Muscle of leg (tissue), 11 donors: ENCODE data around the gene SLFN12. TPM values are rescaled to one million over a fixed set of nuclear protein-coding genes. Genes with fewer than 3 reads are reported as not detected.
A peak's percentile ranks its signal among the peaks of the same experiment; 100 is the strongest.
"Not testable (repeated sequence)": the region's sequence is repeated elsewhere in the genome, so short reads cannot be mapped to it uniquely, and the experiment has no call there.

Experiments used
- DNase-seq: peaks from one replicate; pipeline ENCODE4 v3.0.0; 2013
- H3K27ac ChIP-seq: one replicate; pipeline ENCODE4 v1.5.1; 2013; ENCODE audit warnings: mild to moderate bottlenecking, low read length, control low read depth
- H3K27me3 ChIP-seq: one replicate; pipeline ENCODE4 v1.6.1; 2013; ENCODE audit warnings: low read length; ENCODE audit not compliant: control insufficient read depth, insufficient read depth
- H3K36me3 ChIP-seq: one replicate; pipeline ENCODE4 v1.6.1; 2013; ENCODE audit warnings: low read length; ENCODE audit not compliant: control insufficient read depth, insufficient read depth
- H3K4me1 ChIP-seq: one replicate; pipeline ENCODE4 v1.6.1; 2013; ENCODE audit warnings: low read length; ENCODE audit not compliant: control insufficient read depth, insufficient read depth
- H3K4me3 ChIP-seq: one replicate; pipeline ENCODE4 v1.5.1; 2013; ENCODE audit warnings: low read length, control low read depth
- H3K9me3 ChIP-seq: replicated peaks from 2 replicates; pipeline ENCODE4 v1.6.1; 2013; ENCODE audit warnings: low read depth, low read length; ENCODE audit not compliant: control insufficient read depth
- WGBS: methylation state at CpG from one replicate; pipeline ENCODE4 v1.1.5; 2013; ENCODE audit warnings: missing lambda C conversion rate; ENCODE audit not compliant: insufficient coverage; 5-methylcytosine and 5-hydroxymethylcytosine counted together
- polyA plus RNA-seq, 8 donors: library from polyadenylated mRNA; unstranded; fragments of 120-200 nt; gene quantifications; one replicate each; pipeline versions ENCODE4 v1.2.1 to v1.2.3, GENCODE V29; 2013; ENCODE audit warnings: inconsistent platforms in 1 of 8, low replicate concordance in 1 of 8; ENCODE audit not compliant: insufficient read length in 8 of 8, insufficient read depth in 1 of 8
- total RNA-seq: library from RNA; stranded (reverse); fragments of 120-200 nt; gene quantifications from one replicate; pipeline ENCODE4 v1.2.4, GENCODE V29; 2013

Gene SLFN12
- total and polyA plus RNA-seq, 9 donors = 4.2 to 11.5 (median 7.0) TPM

DNA sequence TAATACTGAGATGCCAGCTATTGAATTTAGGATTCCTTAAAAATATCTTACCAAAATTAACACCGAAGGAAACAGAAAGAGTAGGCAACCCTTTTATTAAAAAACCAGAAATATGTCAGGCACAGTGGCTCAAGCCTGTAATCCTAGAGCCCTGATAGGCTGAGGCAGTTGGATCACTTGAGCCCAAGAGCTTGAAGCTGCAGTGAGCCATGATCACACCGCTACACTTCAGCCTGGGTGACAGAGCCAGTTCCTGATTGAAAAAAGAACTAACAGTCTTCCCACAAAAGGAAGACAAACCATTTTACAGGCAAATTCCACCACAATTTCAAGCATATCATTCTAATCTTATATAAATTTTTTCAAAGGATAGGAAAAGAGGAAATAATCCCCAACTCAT, 15.6 kb downstream of the SLFN12 start:
- peaks cover 5% of the 10 kb centered on the region for H3K36me3 ChIP-seq
- no peaks in the 10 kb centered on the region for H3K4me1 ChIP-seq
- 100% methylated on average over 1 of the region's 2 CpGs for WGBS
- peaks cover 2% of the 10 kb centered on the region for H3K9me3 ChIP-seq
- H3K4me3 ChIP-seq = no peak overlapping the region
- no peaks in the 10 kb centered on the region for H3K27me3 ChIP-seq
- H3K27ac ChIP-seq = no peak overlapping the region
- no peak for DNase-seq

DNA sequence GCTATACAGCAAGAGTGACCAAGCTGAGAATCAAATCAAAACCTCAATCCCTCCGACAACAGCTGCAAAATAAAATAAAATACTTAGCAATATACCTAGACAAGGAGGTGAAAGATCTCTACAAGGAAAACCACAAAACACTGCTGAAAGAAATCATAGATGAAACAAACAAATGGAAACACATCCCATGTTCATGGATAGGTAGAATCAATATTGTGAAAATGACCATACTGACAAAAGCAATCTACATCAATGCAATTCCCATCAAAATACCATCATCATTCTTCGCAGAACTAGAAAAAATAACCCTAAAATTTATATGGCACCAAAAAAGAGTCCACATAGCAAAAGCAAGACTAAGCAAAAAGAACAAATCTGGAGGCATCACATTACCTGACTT, 17.6 kb downstream of the SLFN12 start:
- not testable (repeated sequence) for DNase-seq, H3K27ac ChIP-seq, H3K4me1 ChIP-seq, H3K4me3 ChIP-seq, H3K27me3 ChIP-seq, H3K9me3 ChIP-seq
- H3K36me3 ChIP-seq = peaks cover 11% of the 10 kb centered on the region
- WGBS = no CpG with 5 or more reads among the region's 2 CpGs

DNA sequence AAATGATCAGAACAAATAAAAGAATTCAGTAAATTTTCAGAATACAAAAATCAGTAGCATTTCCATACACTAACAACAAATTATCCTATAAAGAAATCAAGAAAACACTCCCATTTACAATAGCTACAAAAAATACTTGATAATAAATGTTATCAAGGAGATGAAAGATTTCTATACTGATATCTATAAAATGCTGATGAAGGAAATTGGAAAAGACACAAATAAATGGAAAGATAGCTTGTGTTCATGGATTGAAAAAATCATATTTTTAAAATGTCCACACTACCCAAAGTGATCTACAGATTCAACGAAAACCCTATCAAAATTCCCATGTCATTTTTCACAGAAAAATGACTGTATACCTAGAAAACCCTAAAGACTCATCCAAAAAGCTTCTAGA, 18.1 kb downstream of the SLFN12 start:
- Histone ChIP-seq H3K4me1 (no peaks in the 10 kb centered on the region), H3K9me3 (peaks cover 2% of the 10 kb centered on the region), H3K27ac (no peak overlapping the region), H3K4me3 (no peak overlapping the region), H3K27me3 (no peaks in the 10 kb centered on the region), H3K36me3 (peaks cover 12% of the 10 kb centered on the region)
- DNase-seq = no peak
- WGBS = no CpG with 5 or more reads among the region's 1 CpG

DNA sequence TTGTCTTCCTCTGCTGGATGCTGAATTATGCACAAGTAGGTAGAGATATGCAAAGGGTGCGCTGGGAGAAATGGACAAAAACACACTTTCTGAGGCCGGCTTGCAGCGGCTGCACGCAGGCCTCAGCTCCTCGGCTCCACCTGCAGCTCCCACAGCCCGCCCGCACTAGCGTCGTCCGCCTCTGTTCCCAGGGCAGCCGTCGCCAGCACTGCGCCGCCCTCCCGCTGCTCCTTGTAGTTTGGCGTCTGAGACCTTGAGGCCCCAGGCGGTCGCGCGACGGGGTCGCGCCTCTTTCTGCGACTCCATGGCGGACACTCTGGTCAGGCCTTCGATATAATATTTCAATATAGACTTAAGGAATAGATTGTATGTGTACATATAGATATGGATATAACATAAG, 24.8 kb downstream of the SLFN12 start:
- H3K9me3 ChIP-seq = no peaks in the 10 kb centered on the region
- no peak overlapping the region for H3K4me3 ChIP-seq
- H3K4me1 ChIP-seq = no peaks in the 10 kb centered on the region
- peaks cover 23% of the 10 kb centered on the region for H3K36me3 ChIP-seq
- no peak overlapping the region for H3K27ac ChIP-seq
- no peaks in the 10 kb centered on the region for H3K27me3 ChIP-seq
- DNase-seq = no peak
- 81% methylated on average over 14 of the region's 26 CpGs for WGBS

DNA sequence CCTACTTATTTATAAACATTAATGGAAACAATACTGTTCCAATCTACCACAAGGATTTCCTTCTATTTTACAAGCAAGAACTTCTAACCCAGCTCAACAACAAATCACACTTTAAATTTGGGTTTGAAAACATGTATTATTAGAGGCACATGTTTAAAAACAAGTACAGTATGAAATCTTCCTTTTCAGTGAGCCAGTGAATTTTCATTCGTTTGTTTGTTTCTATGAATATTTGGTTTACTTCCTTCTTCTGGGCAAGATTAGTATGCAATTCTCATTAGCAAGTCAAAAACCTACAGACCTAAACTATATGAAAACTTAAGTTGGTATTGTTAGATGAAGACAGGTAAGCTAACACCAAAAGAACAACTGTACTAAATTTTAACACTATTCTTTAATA, 25.7 kb downstream of the SLFN12 start:
- no peaks in the 10 kb centered on the region for H3K9me3 ChIP-seq
- no peak overlapping the region for H3K27ac ChIP-seq
- no peaks in the 10 kb centered on the region for H3K4me1 ChIP-seq
- no peak overlapping the region for H3K4me3 ChIP-seq
- no peaks in the 10 kb centered on the region for H3K27me3 ChIP-seq
- peaks cover 22% of the 10 kb centered on the region for H3K36me3 ChIP-seq
- no CpG with 5 or more reads among the region's 1 CpG for WGBS
- no peak for DNase-seq

DNA sequence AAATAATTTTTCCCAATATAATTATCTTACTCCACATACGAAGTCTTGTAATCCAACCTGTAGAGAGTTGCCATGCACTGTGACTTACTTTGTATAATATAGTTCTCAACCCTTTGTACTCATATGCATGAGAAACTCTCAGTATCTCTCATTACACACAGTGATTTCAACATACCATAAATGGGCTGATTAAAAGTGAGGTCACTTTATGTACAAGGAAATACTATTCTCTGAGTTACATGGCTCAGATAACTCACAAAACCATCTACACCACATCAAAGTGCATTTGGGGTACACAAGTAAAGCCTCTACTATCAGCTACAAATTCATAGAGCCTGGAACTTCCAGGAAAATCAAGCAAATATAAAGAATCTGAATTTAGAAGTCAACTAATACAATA, 27.9 kb downstream of the SLFN12 start:
- no peak for DNase-seq
- H3K4me3 ChIP-seq = no peak overlapping the region
- H3K9me3 ChIP-seq = no peaks in the 10 kb centered on the region
- peaks cover 12% of the 10 kb centered on the region for H3K36me3 ChIP-seq
- no peak overlapping the region for H3K27ac ChIP-seq
- no CpG with 5 or more reads among the region's 1 CpG for WGBS
- H3K27me3 ChIP-seq = no peaks in the 10 kb centered on the region
- H3K4me1 ChIP-seq = no peaks in the 10 kb centered on the region

DNA sequence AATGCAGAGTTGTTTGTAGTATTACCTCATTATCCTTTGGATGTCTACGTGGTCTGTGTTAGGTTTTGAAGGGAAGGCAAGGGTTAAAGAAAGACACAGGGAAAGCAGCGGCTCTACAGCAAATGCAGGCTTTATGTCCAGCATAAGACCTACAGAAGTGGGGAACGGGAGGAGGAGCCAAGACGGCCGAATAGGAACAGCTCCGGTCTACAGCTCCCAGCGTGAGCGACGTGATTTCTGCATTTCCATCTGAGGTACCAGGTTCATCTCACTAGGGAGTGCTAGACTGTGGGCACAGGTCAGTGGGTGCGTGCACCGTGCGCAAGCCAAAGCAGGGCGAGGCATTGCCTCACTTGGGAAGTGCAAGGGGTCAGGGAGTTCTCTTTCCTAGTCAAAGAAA, 38.5 kb downstream of the SLFN12 start:
- H3K4me1 ChIP-seq, DNase-seq, H3K4me3 ChIP-seq, H3K27ac ChIP-seq, H3K9me3 ChIP-seq, H3K36me3 ChIP-seq, H3K27me3 ChIP-seq: not testable (repeated sequence)
- WGBS = 85% methylated on average over 13 of the region's 13 CpGs

DNA sequence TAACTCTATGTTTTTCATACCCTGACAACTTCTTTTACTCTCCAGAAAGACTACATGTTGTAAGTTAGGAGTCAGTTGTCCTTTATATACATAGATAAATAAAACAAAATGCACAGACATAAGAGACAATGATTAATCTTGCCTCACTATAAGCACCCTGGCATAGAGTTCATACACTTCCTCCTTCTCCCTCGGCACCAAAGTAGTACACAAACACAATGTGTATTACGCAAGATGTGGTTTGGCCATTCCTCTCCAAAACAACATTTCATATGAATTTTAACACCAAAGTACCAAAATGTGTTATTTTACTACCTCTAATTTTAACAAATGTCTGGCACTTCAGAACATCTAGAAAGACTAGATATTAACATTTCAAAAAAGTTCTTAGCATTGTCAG, 41.6 kb downstream of the SLFN12 start:
- Histone ChIP-seq H3K9me3 (no peaks in the 10 kb centered on the region), H3K4me1 (no peaks in the 10 kb centered on the region), H3K36me3 (no peaks in the 10 kb centered on the region), H3K27ac (no peak overlapping the region), H3K4me3 (no peak overlapping the region), H3K27me3 (no peaks in the 10 kb centered on the region)
- 100% methylated on average over 1 of the region's 2 CpGs for WGBS
- peak; percentile 16 for DNase-seq

DNA sequence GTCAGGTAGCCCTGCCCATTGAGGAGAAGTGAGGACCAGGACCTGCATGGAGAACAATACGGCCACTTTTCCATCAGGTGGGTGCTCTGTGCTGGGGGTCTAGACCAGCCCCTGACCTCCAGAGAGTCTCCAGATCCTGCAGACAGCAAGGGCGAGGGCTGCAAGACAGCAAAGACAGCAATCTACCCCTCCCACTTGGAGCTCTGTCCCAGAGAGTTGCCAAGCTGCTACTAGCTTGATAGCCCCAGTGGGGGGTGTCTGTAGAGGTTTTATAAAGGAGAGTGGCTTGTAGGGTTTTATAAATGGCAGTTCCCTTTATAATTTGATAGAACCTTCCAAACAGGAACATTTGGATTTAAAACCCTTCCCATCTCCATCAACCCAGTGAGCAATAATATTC, 42.1 kb downstream of the SLFN12 start:
- WGBS = 80% methylated on average over 1 of the region's 2 CpGs
- no peaks in the 10 kb centered on the region for H3K27me3 ChIP-seq
- DNase-seq = no peak
- no peaks in the 10 kb centered on the region for H3K4me1 ChIP-seq
- no peak overlapping the region for H3K4me3 ChIP-seq
- no peak overlapping the region for H3K27ac ChIP-seq
- H3K36me3 ChIP-seq = no peaks in the 10 kb centered on the region
- no peaks in the 10 kb centered on the region for H3K9me3 ChIP-seq

DNA sequence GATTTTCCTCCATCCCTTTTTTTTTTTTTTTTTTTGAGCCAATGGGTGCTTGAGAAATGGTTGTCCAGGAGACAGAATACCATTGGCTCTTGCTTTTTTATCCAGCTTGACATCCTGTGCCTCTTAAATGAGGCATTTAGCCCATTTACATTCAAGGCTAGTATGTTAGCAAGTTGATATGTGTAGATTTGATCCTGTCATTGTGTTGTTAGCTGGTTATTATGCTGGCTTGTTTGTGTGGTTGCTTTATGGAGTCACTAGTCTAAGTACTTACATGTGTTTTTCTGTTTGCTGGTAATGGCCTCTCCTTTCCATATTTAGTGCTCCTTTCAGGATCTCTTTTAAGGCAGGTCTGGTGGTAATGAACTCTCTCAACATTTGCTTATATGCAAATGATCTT, 44.8 kb downstream of the SLFN12 start:
- DNase-seq = no peak
- Histone ChIP-seq H3K4me1 (no peaks in the 10 kb centered on the region), H3K4me3 (no peak overlapping the region), H3K27me3 (no peaks in the 10 kb centered on the region), H3K27ac (no peak overlapping the region), H3K36me3 (no peaks in the 10 kb centered on the region), H3K9me3 (no peaks in the 10 kb centered on the region)

DNA sequence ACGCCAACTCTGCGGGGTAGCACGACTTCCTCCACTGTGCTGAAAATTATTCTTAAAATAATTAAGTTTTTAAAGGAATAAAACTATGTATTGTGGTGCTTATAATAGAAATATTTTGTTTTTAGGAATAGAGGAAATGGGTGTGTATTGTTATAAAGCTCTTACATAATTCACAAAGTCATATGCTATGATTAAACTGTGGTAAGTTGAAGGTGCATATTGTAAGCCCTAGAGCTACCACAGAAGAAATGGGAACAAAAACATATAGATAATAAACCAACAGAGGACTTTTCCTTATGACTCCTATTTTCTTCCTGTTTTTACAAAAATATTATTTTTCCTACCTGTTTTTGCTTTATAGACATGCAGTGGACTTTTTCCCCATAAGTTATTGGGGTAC, 54.6 kb downstream of the SLFN12 start:
- no CpG with 5 or more reads among the region's 3 CpGs for WGBS
- DNase-seq = no peak
- Histone ChIP-seq H3K36me3 (no peaks in the 10 kb centered on the region), H3K27ac (no peak overlapping the region), H3K9me3 (no peaks in the 10 kb centered on the region), H3K4me1 (peaks cover 12% of the 10 kb centered on the region), H3K27me3 (peaks cover 23% of the 10 kb centered on the region), H3K4me3 (no peak overlapping the region)
